Nephron progenitor cell (in vitro differentiated cells): ENCODE results near the gene ZMAT5.

Experiments used
- DNase-seq: peaks from one replicate; pipeline ENCODE4 v3.0.0; 2021
- H3K27ac Mint-ChIP-seq: 2 replicates; pipeline ENCODE4 v1.8.0; 2021; ENCODE audit warnings: mild to moderate bottlenecking, moderate library complexity, mixed read lengths
- H3K27me3 Mint-ChIP-seq: 2 replicates; pipeline ENCODE4 v1.8.0; 2021; ENCODE audit warnings: mild to moderate bottlenecking, low read depth, mixed read lengths; ENCODE audit not compliant: poor library complexity
- H3K36me3 Mint-ChIP-seq: 2 replicates; pipeline ENCODE4 v1.8.0; 2021; ENCODE audit warnings: low read depth, mixed read lengths
- H3K4me1 Mint-ChIP-seq: 2 replicates; pipeline ENCODE4 v1.8.0; 2021; ENCODE audit warnings: mixed read lengths
- H3K4me3 Mint-ChIP-seq: 2 replicates; pipeline ENCODE4 v1.8.0; 2021; ENCODE audit warnings: mild to moderate bottlenecking, moderate library complexity, mixed read lengths
- H3K9me3 Mint-ChIP-seq: 2 replicates; pipeline ENCODE4 v1.8.0; 2021; ENCODE audit warnings: mild to moderate bottlenecking, moderate library complexity, mixed read lengths
- CTCF ChIP-seq: fragments of 200-600 bp; sonication (generic); IDR thresholded peaks from 2 replicates; pipeline ENCODE4 v1.5.0; 2021; ENCODE audit warnings: antibody characterized with exemption

ZMAT5 gene

GRCh38 chr22:29684244-29684643 is 82.6 kb downstream of the ZMAT5 start:
- H3K27me3 Mint-ChIP-seq = no peaks in the 10 kb centered on the region
- no peak overlapping the region for H3K4me3 Mint-ChIP-seq
- no peaks in the 10 kb centered on the region for H3K9me3 Mint-ChIP-seq
- peaks cover 44% of the 10 kb centered on the region for H3K4me1 Mint-ChIP-seq
- no peak for DNase-seq
- H3K36me3 Mint-ChIP-seq = peaks cover 53% of the 10 kb centered on the region
- no peak overlapping the region for H3K27ac Mint-ChIP-seq
- TF ChIP-seq CTCF = no peak

DNA sequence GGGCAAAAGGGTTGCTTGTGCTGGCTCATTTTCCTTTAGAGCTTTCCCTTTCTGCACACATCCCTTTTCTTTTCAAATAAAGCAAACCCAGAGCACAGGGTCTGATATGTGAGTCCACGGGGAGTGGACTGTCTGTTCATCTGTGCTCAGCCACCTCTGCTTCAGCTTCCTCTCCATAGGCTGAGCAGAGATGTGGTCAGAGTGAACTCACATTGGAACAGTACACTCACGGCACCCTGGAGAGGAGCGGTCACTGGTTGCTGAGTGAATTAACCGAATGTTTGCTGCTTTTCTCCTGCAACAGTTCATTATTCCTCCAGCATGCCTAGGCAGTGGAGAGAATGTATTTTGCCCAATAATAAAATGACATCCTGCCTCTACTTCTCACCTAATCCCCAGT is 83.3 kb downstream of the ZMAT5 start:
- DNase-seq = no peak
- no peak overlapping the region for H3K27ac Mint-ChIP-seq
- H3K27me3 Mint-ChIP-seq = no peaks in the 10 kb centered on the region
- peaks cover 38% of the 10 kb centered on the region for H3K4me1 Mint-ChIP-seq
- H3K9me3 Mint-ChIP-seq = no peaks in the 10 kb centered on the region
- H3K4me3 Mint-ChIP-seq = no peak overlapping the region
- no peak for TF ChIP-seq CTCF
- H3K36me3 Mint-ChIP-seq = peaks cover 57% of the 10 kb centered on the region
